Measurements from ENCODE around the gene ALPP.
A peak's percentile ranks its signal among the peaks of the same experiment; 100 is the strongest.
"Not testable (repeated sequence)": the region's sequence is repeated elsewhere in the genome, so short reads cannot be mapped to it uniquely, and the experiment has no call there.

Gene ALPP

DNA sequence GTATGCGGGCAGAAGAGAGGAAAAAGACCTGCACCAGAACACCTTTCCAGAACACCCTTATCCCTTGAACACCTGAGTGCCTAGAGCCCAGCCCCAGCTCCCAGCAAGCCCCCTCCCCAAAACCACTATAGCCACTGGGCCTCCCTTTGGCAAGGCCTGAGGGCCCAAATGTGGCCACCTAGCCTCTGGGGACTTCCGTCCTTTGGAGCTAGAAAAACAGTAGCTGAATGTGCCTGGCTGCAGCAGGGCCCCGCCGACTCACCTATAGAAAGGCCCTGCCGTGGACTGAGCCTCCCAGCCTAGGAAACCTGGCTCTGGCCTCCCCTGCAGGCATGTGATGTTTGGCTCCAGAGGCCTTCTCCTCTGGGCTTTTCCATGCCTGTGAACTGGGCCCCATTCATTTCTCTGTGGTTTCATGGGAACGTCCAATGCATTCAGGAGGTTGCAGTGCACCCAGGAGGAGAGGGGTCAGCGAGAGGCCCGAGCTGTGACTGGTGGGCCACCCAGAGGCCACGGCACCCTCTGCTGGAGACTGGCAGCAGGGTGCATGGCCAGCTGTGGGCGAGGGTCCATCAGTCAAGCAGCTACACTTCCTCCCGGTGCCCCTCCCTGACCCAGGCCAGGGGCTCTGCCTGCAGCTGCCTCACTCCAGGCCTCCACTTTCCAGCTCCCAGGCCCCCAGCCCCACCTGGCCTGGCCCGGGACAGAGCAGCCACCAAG is 15.3 kb upstream of the ALPP start:
- not testable (repeated sequence) for FAIRE-seq

DNA sequence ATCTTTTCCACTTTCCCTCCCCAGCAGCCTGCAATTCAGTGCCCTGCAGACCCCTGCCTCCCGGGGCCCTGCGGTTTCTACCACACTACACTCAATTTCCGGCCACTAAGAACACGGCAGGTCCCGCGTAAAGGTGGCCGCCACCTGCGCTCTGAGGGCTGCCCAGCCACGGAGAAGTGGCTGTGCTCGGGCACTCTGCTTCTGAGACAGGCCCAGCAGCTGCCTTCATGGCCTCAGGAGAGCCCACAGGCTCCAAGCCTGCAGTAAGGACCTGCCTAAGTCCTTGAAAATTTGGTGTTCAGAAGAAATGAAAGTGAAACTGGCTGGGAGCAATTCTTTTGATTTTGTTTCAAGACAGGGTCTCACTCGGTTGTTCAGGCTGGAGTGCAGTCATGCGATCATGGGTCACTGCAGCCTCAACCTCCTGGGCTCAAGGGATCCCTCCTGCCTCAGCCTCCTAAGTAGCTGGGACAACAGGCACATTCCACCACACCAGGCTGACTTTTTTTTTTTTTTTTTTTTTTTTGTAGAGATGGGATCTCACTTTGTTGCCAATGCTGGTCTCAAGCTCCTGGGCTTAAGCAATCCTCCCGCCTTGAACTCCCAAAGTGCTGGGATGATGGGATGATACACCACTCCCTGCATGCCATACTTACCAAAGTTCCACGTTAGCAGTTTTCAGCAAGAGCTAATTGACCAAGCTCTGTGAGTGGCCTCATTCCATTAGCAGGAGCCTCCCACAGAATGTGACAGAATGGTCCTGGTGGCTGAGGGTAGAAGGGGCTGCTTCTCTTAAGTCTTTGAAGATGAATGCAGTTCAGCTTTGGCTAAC is 14.6 kb upstream of the ALPP start:
- FAIRE-seq (no peak), DNase-seq (ENCODE audit: low spot score) (no peak)

More for the DNA sequence above, 15.3 kb upstream of the ALPP start:
- DNase-seq (ENCODE audit: low spot score), result not testable (repeated sequence)

DNA sequence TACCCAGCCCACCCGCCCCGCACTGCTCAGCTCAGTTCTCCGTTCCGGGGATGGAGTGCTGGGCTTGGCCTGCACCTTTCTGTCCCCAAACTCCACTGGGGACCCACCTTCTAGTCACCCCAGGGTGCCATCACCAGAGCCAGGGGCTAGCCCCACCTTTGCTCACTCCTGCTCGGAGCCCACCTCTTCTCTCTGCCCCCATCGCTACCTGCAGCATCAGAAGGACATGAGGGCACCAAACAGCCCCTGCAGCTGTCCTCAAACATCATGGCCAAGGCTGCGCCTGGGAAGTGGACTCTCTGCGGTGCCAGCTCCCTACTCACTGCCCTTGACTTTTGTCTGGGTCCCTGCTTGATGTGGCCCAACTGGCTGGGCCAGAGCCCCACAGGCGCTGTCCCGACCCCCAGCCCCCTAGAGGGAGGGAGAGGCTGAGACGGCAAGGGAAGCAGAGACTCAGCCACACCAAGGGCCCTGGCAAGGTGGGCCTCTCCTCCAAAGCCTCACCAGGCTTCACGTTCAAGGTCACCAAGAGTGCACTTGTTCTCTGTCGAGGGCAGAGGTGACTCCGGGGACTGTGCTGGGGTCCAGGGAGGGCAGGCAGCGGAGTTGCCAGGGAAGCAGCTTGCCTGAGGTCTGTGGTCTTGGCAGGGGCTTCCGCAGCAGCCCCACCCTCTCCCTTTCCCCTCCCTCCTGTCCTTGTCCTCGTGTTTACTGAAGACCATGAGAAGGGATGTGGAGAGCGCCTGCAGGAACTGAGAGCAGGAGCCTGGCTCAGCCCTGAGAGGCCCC is 13.6 kb upstream of the ALPP start:
- not testable (repeated sequence) for DNase-seq (ENCODE audit: low spot score); FAIRE-seq

DNA sequence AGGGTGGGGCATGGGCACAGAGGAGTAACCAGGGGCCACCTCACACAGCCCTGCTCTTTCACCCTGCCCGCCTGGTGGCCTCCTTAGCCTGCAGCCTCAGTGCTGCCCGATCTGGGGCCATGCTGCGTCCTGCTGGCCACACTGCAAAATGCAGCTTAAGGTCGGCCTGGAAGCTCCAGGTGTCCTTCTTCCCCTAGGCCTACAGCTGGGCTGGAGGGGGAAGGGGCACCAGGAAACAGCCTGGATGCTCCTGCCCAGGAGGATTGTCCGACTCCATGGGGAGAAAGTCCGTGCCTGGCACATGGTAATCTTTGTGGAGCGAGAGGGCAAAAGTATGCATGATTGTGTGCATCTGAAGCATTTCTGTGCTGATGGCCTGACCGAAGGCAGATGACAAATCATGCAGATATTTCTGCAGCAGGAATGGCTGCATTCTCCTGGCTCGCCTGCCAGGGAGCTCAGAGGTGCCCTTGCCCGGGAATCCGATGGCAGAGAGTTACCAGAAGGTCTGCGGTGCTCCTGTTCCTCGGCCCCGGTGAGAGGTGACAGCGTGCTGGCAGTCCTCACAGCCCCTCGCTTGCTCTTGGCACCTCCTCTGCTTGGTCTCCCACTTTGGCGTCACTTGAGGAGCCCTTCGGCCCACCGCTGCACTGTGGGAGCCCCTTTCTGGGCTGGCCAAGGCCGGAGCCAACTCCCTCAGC is 12.8 kb upstream of the ALPP start:
- FAIRE-seq (peak; percentile 93), DNase-seq (ENCODE audit: low spot score) (peak; percentile 79)

DNA sequence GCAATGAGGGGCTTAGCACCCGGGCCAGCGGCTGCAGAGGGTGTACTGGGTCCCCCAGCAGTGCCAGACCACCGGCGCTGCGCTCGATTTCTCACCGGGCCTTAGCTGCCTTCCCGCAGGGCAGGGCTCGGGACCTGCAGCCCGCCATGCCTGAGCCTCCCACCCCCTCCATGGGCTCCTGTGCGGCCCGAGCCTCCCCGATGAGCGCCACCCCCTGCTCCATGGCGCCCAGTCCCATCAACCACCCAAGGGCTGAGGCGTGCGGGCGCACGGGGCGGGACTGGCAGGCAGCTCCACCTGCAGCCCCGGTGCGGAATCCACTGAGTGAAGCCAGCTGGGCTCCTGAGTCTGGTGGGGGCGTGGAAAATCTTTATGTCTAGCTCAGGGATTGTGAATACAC is 12.1 kb upstream of the ALPP start:
- not testable (repeated sequence) for FAIRE-seq; DNase-seq (ENCODE audit: low spot score)

DNA sequence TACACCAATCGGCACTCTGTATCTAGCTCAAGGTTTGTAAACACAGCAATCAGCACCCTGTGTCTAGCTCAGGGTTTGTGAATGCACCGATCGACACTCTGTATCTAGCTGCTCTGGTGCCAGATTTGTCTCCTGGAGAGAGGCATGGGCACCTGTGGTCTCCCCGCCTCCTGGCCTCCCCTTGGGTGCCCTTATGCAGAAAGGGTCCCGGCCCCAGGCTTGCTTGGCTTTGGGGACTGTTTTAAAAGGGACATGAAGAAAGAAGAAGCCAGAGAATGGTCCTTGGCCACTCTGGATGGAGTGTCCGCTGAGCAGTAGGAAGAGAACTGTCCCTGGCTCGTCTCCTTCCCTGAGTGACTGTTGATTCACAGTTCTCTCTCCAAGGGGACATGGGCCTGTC is 11.5 kb upstream of the ALPP start:
- no peak for FAIRE-seq

DNA sequence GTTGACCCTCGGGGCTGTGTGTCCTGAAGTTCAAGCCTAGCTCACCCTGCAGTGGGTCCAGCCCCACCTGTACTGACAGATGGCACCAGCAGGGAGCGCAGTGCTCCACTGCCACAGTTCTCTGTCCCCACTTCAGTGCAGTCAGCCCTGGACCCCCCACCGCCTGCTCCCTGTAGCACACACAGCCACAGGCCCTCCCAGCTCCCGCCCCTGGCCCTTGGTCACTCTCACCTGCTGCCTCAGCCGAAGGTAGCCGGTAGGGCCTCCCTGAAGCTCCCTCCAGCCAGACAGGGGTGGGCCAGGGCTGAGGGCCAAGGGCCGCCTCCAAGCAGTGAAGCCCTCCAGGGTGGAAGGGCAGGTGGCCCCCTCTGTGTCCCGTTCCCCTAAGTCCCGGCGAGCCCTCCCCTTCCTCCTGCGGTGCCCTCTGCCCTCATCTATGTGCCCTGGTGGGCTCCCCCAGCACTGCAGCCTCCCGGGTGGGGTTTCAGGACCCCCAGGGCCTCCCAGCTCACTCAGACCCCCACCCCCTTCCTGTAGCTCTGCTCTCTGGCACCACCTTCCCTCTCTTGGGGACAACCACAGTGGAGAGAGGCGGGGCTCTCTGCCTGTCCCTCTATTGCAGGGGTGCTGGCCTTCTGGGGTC is 10.8 kb upstream of the ALPP start:
- DNase-seq (ENCODE audit: low spot score), result no peak
- FAIRE-seq, result no peak

More for the DNA sequence above, 11.5 kb upstream of the ALPP start:
- no peak for DNase-seq (ENCODE audit: low spot score)

GRCh38 chr2:232368311-232368731 is 10.2 kb upstream of the ALPP start:
- FAIRE-seq, result no peak
- DNase-seq (ENCODE audit: low spot score), result peak; percentile 47

DNA sequence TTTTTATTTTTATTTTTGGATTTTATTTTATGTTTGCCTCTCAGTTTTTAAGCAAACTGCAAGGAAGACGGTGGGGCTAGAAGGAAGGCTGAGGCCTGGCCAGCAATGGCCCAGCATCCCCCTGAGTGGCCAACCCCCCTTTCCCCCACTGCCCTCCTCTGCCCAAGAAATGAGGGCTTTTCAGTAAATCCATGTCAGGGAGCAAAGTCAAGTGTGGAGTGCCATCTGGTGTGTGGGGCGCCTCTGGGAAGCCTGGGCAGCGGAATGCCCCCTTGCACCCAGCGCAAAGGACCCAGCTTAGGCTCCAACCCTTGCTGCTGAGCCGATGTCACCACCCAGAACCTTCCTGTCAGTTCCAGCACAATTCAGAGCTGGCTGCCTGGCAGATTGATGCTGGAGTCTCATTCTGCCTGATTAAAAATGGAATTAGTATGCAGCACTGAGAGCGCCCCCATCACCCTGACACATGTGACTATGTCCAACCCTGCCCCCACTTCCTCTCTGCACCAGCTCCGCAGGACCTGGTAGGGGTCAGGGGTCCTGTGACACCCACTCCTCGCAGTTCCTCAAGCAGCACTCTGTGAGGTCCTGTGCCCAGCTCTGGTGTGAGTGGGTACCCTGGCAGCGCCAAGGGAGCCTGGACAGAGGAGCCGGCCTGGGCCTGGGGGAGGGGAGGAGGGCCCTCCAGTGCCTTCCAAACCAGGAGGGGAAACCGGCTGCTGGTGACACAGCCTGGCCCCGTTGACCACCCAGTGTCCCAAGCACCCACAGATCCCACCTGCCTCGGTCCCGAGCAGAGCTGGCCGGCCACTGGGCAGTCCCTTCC is 9.2 kb upstream of the ALPP start:
- no peak for DNase-seq (ENCODE audit: low spot score)
- FAIRE-seq, result peak; percentile 13

- FAIRE-seq; DNase-seq (ENCODE audit: low spot score): not testable (repeated sequence)
Measured at GRCh38 chr2:232370007-232370406, 8.5 kb upstream of the ALPP start.

DNA sequence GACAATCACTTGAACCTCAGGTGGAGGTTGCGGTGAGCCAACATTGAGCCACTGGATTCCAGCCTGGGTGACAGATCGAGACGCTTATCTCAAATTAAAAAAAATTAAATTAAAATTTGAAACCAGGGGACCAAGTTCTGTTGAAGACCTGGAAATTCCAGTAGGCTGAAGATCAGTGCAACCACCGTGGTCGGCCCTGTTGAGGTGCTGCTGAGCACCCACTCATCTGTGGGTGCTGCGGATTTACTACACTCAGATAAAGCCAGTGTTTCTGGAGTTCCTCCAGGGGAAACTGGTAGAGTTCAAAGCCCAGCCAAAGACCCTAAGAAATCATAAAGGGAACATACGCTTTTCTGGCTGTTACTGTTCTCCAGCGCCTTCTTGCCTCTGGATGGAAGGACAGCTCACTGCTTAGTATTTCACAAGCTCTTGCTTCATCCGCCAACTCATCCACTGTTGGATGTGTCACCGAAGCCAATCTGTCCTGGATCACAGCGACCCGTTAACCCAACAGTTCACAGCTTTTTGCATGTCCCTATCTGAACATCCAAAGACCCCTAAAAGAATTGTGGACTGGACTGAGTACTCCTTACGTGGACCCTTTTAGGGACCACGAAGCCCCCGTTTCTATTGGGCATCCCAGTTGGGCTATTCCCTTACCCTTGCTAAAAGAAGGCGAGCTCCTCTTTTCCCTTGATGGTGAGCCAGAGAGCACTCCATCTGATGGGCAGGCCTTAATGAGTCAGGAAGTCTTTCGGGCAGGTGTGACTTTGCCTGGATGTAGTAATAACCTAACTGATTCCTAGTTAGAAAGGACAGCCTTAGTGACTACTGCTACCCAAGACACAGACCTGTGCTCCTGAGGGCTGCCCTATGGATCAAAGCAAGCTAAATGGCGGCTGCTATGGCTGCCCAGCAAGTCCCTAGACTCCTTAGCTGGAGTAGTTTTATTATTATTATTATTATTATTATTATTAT is 6.0 kb upstream of the ALPP start:
- FAIRE-seq (no peak), DNase-seq (ENCODE audit: low spot score) (no peak)

DNA sequence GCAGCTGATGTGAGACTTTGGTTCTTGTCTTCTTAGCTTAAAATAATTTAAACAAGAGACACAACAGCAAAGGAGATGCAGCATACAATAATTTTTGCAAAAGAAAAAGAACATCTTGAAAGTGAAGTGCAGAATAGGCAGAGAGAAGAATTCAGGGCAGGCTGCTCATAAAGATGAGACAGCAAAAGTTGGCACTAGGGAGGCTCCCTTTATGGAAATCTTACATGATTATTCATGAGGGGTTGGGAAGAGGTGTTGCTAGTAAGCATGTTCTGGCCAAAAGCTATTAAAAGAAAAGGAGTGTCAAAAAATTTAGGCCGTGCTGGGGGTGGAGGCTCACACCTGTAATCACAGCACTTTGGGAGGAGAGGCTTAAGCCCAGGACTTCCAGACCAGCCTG is 4.2 kb upstream of the ALPP start:
- FAIRE-seq, result no peak
- no peak for DNase-seq (ENCODE audit: low spot score)

DNA sequence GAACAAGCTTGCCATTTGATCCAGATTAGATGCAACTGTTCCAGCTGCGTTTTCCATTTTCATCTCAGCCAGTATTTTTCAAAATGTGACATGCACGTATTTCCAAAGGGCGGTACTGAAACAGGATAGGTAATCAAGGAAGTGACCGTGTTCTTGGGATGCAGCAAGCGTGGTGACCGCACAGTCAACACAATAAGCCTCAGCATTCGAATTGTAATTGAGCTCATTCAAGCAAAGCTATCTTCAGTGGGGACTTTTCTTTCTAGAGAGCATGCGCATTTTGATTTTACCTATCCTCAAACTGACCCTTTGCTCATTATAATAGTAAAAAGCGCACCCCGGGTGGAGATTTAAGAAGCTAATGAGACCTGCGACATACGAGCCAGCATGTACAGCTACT is 3.4 kb upstream of the ALPP start:
- DNase-seq (ENCODE audit: low spot score), result no peak
- FAIRE-seq, result no peak

DNA sequence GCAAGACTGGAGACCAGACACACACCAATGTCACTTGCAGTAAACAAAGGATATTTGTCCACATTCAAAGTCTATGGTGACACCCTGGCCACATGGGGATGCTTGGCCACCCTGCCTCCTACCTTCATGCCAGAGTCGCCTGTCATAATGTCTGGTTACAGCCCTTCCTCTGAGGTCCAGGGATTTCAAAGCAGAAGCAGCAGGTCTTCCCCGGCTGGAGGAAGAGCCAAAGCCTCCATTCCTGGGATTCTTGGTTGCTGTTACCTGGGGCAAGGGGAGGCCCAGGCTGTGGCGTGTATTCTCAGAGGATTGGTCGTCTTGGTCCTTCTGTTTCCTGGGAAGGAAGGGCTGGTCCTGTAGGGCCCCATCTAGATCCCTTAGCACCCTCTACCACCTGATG is 2.3 kb upstream of the ALPP start:
- DNase-seq (ENCODE audit: low spot score) (no peak), FAIRE-seq (no peak)

- FAIRE-seq, result no peak
- DNase-seq (ENCODE audit: low spot score), result no peak
Measured at GRCh38 chr2:232376713-232377112, 1.8 kb upstream of the ALPP start.

DNA sequence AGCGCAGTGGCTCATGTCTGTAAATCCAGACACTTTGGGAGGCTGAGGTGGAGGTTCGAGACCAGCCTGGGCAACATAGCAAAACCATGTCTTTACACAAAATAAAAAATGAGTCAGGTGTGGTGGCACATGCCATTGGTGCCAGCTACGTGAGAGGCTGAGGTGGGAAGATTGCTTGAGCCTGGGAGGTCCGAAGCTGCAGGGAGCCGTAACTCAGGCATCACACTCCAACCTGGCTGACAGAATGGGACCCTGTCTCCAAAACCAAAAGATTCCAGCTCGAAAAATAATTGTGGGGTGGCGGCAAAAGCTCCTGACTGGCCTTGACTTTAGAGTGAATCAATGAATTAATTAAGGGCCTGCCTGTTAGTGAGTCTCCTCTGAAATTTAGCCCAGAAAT is 1.2 kb upstream of the ALPP start:
- DNase-seq (ENCODE audit: low spot score), result no peak
- FAIRE-seq, result no peak

DNA sequence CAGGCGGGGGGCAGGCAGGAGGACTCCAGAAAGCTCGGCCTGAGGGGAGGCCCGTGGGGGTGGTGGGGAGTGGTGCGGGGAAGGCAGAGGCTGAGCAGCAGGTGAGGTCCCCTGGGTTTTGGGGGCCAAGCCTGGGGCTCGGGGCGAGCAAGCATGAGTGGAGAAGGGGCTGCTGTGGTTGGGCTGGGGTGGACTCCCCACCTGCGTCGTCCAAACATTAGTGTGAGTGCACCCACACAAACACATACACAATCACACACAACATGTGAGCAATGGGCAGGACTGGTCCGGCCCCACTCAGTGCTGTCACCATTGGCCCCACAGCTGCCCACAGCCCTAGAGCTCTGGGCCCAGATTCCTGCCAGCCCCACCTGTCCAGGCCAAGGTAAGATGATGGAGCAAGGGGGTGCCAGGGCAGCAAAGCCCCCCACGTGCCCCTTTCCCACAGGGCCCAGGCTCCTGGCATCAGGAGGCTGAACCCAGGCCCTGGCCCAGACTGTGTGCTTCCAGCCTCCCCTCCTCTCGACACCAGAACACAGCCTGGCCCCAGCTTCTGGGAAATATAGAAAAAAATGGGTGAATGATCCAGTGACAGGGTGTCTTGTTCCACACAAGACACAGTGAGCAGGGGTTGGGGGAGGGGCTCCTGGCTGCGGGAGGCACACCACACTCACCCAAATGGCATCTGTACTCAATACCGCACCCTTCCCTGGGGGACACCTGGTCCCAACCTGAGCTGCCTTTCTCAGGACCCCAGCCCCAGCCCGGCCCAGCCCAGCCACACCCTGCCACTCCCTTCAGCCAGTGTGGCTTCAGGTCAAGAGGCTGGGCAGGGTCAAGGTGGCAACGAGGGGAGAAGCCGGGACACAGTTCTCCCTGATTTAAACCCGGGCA is 463 bp upstream of the ALPP start:
- FAIRE-seq (no peak), DNase-seq (ENCODE audit: low spot score) (peak; percentile 49)
